Measurements from ENCODE around the gene SLC7A4.
A peak's percentile ranks its signal among the peaks of the same experiment; 100 is the strongest.
"Not testable (repeated sequence)": the region's sequence is repeated elsewhere in the genome, so short reads cannot be mapped to it uniquely, and the experiment has no call there.

Gene SLC7A4

GRCh38 chr22:21054714-21055563 lies 22.6 kb upstream of the SLC7A4 start:
- ATAC-seq (replicated peaks; ENCODE audit: extremely low read depth, poor library complexity, severe bottlenecking) (no peak), DNase-seq (ENCODE audit: low spot score in 2 of 2) (no peak)
- Mint-ChIP-seq H3K4me1 (peaks cover 16% of the 10 kb centered on the region), H3K9me3 (no peaks in the 10 kb centered on the region), H3K36me3 (ENCODE audit: insufficient read depth) (peaks cover 7% of the 10 kb centered on the region), H3K27ac (ENCODE audit: low read depth) (no peak overlapping the region), H3K27me3 (peaks cover 21% of the 10 kb centered on the region), H3K4me3 (no peak overlapping the region)

GRCh38 chr22:21054046-21054713 lies 21.8 kb upstream of the SLC7A4 start:
- Mint-ChIP-seq H3K27ac (ENCODE audit: low read depth) (no peak overlapping the region), H3K9me3 (no peaks in the 10 kb centered on the region), H3K36me3 (ENCODE audit: insufficient read depth) (peaks cover 7% of the 10 kb centered on the region), H3K4me3 (no peak overlapping the region), H3K4me1 (peaks cover 16% of the 10 kb centered on the region), H3K27me3 (peaks cover 21% of the 10 kb centered on the region)
- no peak for ATAC-seq (replicated peaks; ENCODE audit: extremely low read depth, poor library complexity, severe bottlenecking)
- DNase-seq (ENCODE audit: low spot score in 2 of 2), result no peak

- no peaks in the 10 kb centered on the region for H3K9me3 Mint-ChIP-seq
- ATAC-seq (replicated peaks; ENCODE audit: extremely low read depth, poor library complexity, severe bottlenecking) (no peak), DNase-seq (ENCODE audit: low spot score in 2 of 2) (no peak)
- peaks cover 7% of the 10 kb centered on the region for H3K36me3 Mint-ChIP-seq (ENCODE audit: insufficient read depth)
- no peak overlapping the region for H3K4me3 Mint-ChIP-seq
- H3K27me3 Mint-ChIP-seq, result peaks cover 21% of the 10 kb centered on the region
- H3K27ac Mint-ChIP-seq (ENCODE audit: low read depth), result no peak overlapping the region
- peaks cover 16% of the 10 kb centered on the region for H3K4me1 Mint-ChIP-seq
Measured at GRCh38 chr22:21052715-21053459, 20.5 kb upstream of the SLC7A4 start.

GRCh38 chr22:21051831-21052400 lies 19.6 kb upstream of the SLC7A4 start:
- H3K36me3 Mint-ChIP-seq (ENCODE audit: insufficient read depth), result peaks cover 7% of the 10 kb centered on the region
- H3K4me3 Mint-ChIP-seq, result no peak overlapping the region
- peaks cover 18% of the 10 kb centered on the region for H3K27me3 Mint-ChIP-seq
- DNase-seq (ENCODE audit: low spot score in 2 of 2), result no peak
- H3K4me1 Mint-ChIP-seq, result peaks cover 15% of the 10 kb centered on the region
- no peak for ATAC-seq (replicated peaks; ENCODE audit: extremely low read depth, poor library complexity, severe bottlenecking)
- H3K9me3 Mint-ChIP-seq, result no peaks in the 10 kb centered on the region
- no peak overlapping the region for H3K27ac Mint-ChIP-seq (ENCODE audit: low read depth)

DNA sequence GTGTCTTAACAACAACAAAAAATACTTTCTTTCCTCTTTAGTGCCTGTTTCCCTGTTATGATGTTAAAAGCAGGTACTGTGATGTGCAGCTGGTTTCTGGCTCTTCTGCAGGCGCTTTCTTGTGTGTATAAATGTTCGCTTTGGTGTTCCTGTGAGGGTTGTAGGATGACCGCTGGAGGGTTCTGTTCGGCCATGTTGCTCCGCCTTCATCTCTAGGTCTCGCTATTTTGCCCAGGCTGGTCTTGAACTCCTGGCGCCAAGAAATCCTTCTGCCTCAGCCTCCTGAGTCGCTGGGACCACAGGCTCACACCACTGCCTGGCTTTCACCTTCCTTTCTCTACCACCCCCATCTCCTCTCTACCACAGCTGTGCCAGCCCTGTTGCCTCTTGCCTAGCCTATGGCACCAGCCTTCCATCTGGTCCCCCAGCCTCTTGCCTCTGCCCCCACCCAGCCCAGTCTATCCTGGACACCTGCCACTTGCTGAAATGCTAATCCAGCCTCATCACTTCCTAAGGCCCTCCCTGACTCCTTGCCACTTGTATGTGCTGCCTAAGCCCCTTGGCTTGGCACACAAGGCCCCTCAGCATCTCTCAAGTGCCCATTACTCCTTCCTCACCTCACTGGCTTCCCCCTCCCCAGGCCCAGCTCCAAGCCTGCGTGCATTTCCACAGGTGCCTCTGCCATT lies 18.9 kb upstream of the SLC7A4 start:
- no peak overlapping the region for H3K27ac Mint-ChIP-seq (ENCODE audit: low read depth)
- DNase-seq (ENCODE audit: low spot score in 2 of 2), result no peak
- ATAC-seq (replicated peaks; ENCODE audit: extremely low read depth, poor library complexity, severe bottlenecking), result no peak
- H3K4me3 Mint-ChIP-seq, result no peak overlapping the region
- peaks cover 12% of the 10 kb centered on the region for H3K27me3 Mint-ChIP-seq
- peaks cover 6% of the 10 kb centered on the region for H3K36me3 Mint-ChIP-seq (ENCODE audit: insufficient read depth)
- no peaks in the 10 kb centered on the region for H3K9me3 Mint-ChIP-seq
- peaks cover 9% of the 10 kb centered on the region for H3K4me1 Mint-ChIP-seq

DNA sequence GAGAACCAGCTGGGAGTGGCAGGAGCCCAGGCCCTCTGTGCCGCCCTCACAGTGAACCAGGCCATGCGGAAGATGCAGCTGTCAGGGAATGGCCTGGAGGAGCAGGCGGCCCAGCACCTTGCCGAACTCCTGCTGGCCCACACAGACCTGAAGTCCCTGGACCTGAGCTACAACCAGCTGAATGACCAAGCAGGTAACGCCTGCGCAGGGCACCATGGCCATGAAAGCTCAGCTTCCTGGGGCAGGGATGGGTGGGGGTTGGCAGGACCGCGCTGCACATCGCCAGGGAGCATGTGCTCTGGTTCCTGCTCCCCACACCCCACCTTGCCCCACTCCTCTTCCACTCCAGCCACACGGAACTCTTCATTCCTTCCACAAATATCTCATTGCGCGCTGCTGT lies 16.6 kb upstream of the SLC7A4 start:
- Mint-ChIP-seq H3K4me1 (peaks cover 18% of the 10 kb centered on the region), H3K27me3 (peaks cover 19% of the 10 kb centered on the region)
- not testable (repeated sequence) for H3K4me3 Mint-ChIP-seq; H3K36me3 Mint-ChIP-seq (ENCODE audit: insufficient read depth); H3K9me3 Mint-ChIP-seq; DNase-seq (ENCODE audit: low spot score in 2 of 2); H3K27ac Mint-ChIP-seq (ENCODE audit: low read depth); ATAC-seq (replicated peaks; ENCODE audit: extremely low read depth, poor library complexity, severe bottlenecking)

GRCh38 chr22:21048448-21048847 lies 16.1 kb upstream of the SLC7A4 start:
- H3K27me3 Mint-ChIP-seq, result peaks cover 24% of the 10 kb centered on the region
- not testable (repeated sequence) for H3K9me3 Mint-ChIP-seq; H3K36me3 Mint-ChIP-seq (ENCODE audit: insufficient read depth); H3K27ac Mint-ChIP-seq (ENCODE audit: low read depth); DNase-seq (ENCODE audit: low spot score in 2 of 2); ATAC-seq (replicated peaks; ENCODE audit: extremely low read depth, poor library complexity, severe bottlenecking); H3K4me3 Mint-ChIP-seq
- H3K4me1 Mint-ChIP-seq, result peaks cover 24% of the 10 kb centered on the region

DNA sequence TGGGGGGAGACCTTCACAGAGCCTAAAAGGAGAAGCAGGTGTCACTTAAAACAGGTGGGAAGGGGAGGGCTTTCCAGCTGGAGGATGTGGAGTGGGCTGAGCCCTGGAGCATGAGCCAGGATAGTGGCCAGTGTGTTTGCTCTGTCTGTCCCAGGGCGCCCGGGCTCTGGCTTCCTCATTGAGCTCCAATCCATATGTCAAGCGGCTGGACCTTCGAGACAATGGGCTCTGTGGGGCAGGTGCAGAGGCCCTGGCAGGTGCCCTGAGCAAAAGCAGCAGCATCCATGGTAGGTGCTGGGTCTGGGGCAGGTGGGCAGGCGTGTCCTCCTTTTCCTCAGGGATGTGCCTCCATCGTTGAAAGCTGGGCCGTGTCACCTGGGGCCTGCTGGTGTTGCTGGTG lies 15.4 kb upstream of the SLC7A4 start:
- Mint-ChIP-seq H3K4me3 (no peak overlapping the region), H3K4me1 (peaks cover 31% of the 10 kb centered on the region), H3K27me3 (peaks cover 31% of the 10 kb centered on the region), H3K27ac (ENCODE audit: low read depth) (no peak overlapping the region), H3K9me3 (no peaks in the 10 kb centered on the region), H3K36me3 (ENCODE audit: insufficient read depth) (peaks cover 3% of the 10 kb centered on the region)
- DNase-seq (ENCODE audit: low spot score in 2 of 2) (no peak), ATAC-seq (replicated peaks; ENCODE audit: extremely low read depth, poor library complexity, severe bottlenecking) (no peak)

DNA sequence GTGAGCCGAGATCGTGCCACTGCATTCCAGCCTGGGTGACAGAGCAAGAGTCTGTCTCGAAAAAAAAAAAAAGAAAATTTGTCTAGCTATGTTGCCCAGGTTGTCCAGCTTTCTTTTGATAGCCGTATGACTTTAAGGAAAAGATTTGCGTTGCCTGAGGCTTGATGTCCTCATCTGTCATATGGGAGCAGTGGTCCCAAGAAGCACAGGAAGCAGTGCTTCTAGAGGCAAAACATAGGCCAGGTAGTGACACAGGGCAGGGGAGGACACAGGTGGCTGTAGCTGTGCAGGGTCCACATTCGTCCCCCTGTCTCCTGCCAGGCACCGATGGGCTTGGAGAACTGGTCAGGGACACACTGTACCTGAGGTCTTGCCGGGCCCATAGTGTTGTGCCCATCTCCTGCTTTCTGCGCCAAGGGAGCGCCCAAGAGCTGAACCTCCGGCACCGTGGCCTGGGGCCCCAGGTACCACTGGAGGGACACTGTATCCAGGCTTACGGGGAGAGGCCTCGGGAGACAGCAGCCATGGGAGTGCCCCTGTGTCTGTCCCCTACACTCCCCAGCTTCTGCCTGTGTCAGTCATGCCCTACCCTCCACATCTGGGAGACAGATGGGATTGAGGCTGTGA lies 14.8 kb upstream of the SLC7A4 start:
- Mint-ChIP-seq H3K4me1 (peaks cover 31% of the 10 kb centered on the region), H3K9me3 (no peaks in the 10 kb centered on the region), H3K36me3 (ENCODE audit: insufficient read depth) (peaks cover 3% of the 10 kb centered on the region), H3K27ac (ENCODE audit: low read depth) (no peak overlapping the region), H3K4me3 (no peak overlapping the region), H3K27me3 (peaks cover 37% of the 10 kb centered on the region)
- ATAC-seq (replicated peaks; ENCODE audit: extremely low read depth, poor library complexity, severe bottlenecking) (no peak), DNase-seq (ENCODE audit: low spot score in 2 of 2) (no peak)

DNA sequence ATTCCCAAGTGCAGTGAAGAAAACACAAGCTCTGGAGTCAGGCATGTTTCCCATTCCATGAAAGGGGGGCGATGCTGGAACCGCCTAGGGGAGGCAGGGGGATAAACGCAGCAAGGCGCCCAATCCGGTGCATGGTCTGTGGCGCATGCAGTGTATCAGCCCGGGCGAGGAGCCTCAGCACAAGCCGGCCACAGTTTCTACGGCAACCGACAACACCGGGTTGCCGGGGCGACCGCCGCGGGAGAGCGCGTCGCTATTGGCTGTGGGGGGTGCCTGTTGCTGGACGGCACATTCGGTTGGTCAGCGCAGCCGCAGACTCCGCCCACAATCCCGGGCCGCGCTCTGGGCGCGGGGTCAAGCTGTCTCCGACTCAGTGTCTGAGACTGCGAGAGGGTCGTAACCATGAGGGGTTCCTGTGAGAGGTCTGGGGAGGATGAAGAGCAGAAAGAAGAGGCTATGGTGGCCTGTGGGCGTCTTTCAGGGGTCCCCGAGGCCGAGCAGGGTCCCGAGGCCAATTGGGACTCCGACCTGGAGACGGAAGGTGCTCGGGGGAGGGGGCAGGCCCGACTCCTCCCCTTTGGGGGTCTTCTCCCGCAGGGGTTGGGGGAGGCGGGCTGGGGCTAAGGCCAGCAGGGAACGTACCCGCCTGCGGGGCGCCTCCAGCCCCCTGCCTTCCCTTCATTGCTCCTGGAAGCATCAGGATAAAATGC lies 13.4 kb upstream of the SLC7A4 start, which contains the start of gene LRRC74B:
LRRC74B (plus strand) TSS at position 362 of the 710 bp plus-strand sequence; CDS start at position 403, 41 bp downstream.
- Mint-ChIP-seq H3K4me3 (peak within 1 kb of the TSS; percentile 73), H3K4me1 (peaks cover 31% of the 10 kb centered on the region), H3K27ac (ENCODE audit: low read depth) (peak within 1 kb of the TSS; percentile 95), H3K9me3 (no peaks in the 10 kb centered on the region), H3K36me3 (ENCODE audit: insufficient read depth) (peaks cover 3% of the 10 kb centered on the region), H3K27me3 (peaks cover 39% of the 10 kb centered on the region)
- peak; percentile 50 to 56 for DNase-seq (ENCODE audit: low spot score in 2 of 2)
- peak; percentile 93 for ATAC-seq (replicated peaks; ENCODE audit: extremely low read depth, poor library complexity, severe bottlenecking)

DNA sequence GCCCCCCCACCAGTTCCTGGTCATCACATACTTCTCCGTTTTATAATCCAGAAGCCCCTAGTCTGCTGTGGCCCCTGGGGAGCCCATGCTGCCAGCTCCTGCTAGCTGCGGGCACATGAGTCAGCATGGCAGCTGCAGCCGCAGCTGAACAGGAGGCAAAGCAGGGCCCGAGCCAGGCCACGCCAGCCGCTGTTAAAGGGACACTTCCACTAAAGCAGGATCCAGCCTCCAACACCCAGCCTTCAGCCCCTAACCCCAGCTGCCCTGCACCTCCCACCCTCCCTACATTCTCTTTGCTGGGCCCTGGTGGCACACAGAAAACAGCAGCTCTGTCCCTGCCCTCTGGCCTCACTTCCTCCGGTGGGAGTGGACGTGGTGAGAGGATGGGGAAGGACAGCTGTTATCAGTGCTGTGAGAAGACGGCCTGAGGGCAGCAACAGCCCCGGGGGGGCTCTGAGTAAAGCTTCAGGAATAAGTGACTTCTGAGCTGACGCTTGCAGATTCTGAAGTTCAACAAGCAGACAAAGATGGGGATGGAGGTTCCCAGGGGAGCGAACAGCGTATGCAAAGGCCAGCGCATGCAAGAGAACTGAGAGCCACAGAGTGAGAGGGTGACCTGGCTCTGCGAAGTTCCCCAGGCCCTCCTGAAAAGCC lies 12.7 kb upstream of the SLC7A4 start:
- ATAC-seq (replicated peaks; ENCODE audit: extremely low read depth, poor library complexity, severe bottlenecking) (no peak), DNase-seq (ENCODE audit: low spot score in 2 of 2) (no peak)
- H3K9me3 Mint-ChIP-seq, result no peaks in the 10 kb centered on the region
- peaks cover 31% of the 10 kb centered on the region for H3K4me1 Mint-ChIP-seq
- H3K27ac Mint-ChIP-seq (ENCODE audit: low read depth), result peak overlapping the region; percentile 95
- peaks cover 43% of the 10 kb centered on the region for H3K27me3 Mint-ChIP-seq
- peak overlapping the region; percentile 73 for H3K4me3 Mint-ChIP-seq
- H3K36me3 Mint-ChIP-seq (ENCODE audit: insufficient read depth), result peaks cover 3% of the 10 kb centered on the region

All from central memory CD8-positive, alpha-beta T cell (primary cell).